ENCODE measurements around the gene KLHL3.

GRCh38 chr5:137695651-137696428, 40.0 kb downstream of the KLHL3 start:
- TF ChIP-seq CTCF (IDR thresholded peaks at IDR 0.05) (no peak), POLR2A (IDR thresholded peaks at IDR 0.05) (no peak)

Measured in right lobe of liver (tissue), 4 donors.